Measurements from ENCODE around the gene TRAPPC2. TPM values are rescaled to one million over a fixed set of nuclear protein-coding genes. Genes with fewer than 3 reads are reported as not detected.

TRAPPC2 gene
- total RNA-seq, 1 experiment from 2014 or later = 11.4 TPM

- Histone ChIP-seq H3K27ac (ENCODE audit: low read length) (no peak overlapping the region), H3K27me3 (ENCODE audit: control insufficient read depth, insufficient read depth, low read length) (no peaks in the 10 kb centered on the region), H3K4me3 (ENCODE audit: low read depth in 2 of 2, low read length in 2 of 2) (no peak overlapping the region), H3K36me3 (ENCODE audit: control insufficient read depth, insufficient read depth, low read length) (peaks cover 7% of the 10 kb centered on the region; the same call in 1 of the 2 replicates), H3K9me3 (ENCODE audit: control insufficient read depth, insufficient read depth, low read depth, low read length) (no peaks in the 10 kb centered on the region), H3K4me1 (ENCODE audit: control insufficient read depth, insufficient read depth, low read length) (no peaks in the 10 kb centered on the region)
- CTCF ChIA-PET = no interaction called here
- POLR2A ChIA-PET = no interaction called here
- intact Hi-C loops (cut with micrococcal nuclease; ENCODE audit: unreplicated experiment) (no loop called here), in situ Hi-C loops (cut with HindIII; ENCODE audit: low pct_unique_long_range_greater_than_20kb, low sequenced_read_pairs) (no loop called here)
- BruUV-seq (replicated peaks) = no TSS peak
- TF ChIP-seq REST (IDR thresholded peaks at IDR 0.05; ENCODE audit: insufficient read depth in 1 of 2, low read depth in 2 of 2, low read length in 1 of 2) = no peak
- ATAC-seq (no peak), DNase-seq (ENCODE audit: low read depth, low spot score) (no peak)
These were observed 34.5 kb upstream of the TRAPPC2 start for GRCh38 chrX:13768939-13769338.

- in situ Hi-C loops (cut with HindIII; ENCODE audit: low pct_unique_long_range_greater_than_20kb, low sequenced_read_pairs) = no loop called here
These were observed 30.3 kb upstream of the TRAPPC2 start for GRCh38 chrX:13764765-13765164.

More at GRCh38 chrX:13764765-13765164, 30.3 kb upstream of the TRAPPC2 start:
- ATAC-seq (no peak), DNase-seq (ENCODE audit: low read depth, low spot score) (no peak)
- intact Hi-C loops (cut with micrococcal nuclease; ENCODE audit: unreplicated experiment) = no loop called here
- Histone ChIP-seq H3K9me3 (ENCODE audit: control insufficient read depth, insufficient read depth, low read depth, low read length) (no peaks in the 10 kb centered on the region), H3K27ac (ENCODE audit: low read length) (no peak overlapping the region), H3K4me3 (ENCODE audit: low read depth in 2 of 2, low read length in 2 of 2) (no peak overlapping the region), H3K36me3 (ENCODE audit: control insufficient read depth, insufficient read depth, low read length) (peaks cover 5% of the 10 kb centered on the region; the same call in 1 of the 2 replicates), H3K4me1 (ENCODE audit: control insufficient read depth, insufficient read depth, low read length) (no peaks in the 10 kb centered on the region), H3K27me3 (ENCODE audit: control insufficient read depth, insufficient read depth, low read length) (no peaks in the 10 kb centered on the region)
- ChIA-PET CTCF (no interaction called here), POLR2A (no interaction called here)
- TF ChIP-seq CTCF (IDR thresholded peaks at IDR 0.05) = peak; percentile 19; the same call in 1 of the 2 replicates
- no peak for TF ChIP-seq TCF7L2 (IDR thresholded peaks at IDR 0.05; ENCODE audit: low read depth, low read length)
- TF ChIP-seq REST (IDR thresholded peaks at IDR 0.05; ENCODE audit: insufficient read depth in 1 of 2, low read depth in 2 of 2, low read length in 1 of 2) = no peak
- BruUV-seq (replicated peaks) = no TSS peak

Data from Panc1 (cell line).